Activated naive CD4-positive, alpha-beta T cell treated with anti-CD3 and anti-CD28 coated beads for 36 hours (primary cell): ENCODE data around the gene LINGO1. TPM values are rescaled to one million over a fixed set of nuclear protein-coding genes. Genes with fewer than 3 reads are reported as not detected.

Experiments used
- CTCF ChIA-PET: fragments of 350-600 bp; sonication (Branson Sonifier 250); formaldehyde crosslinking; loops from one replicate; lab custom pipeline; 2021; ENCODE audit warnings: antibody characterized with exemption; lab: Charles Lee
- DNase-seq: peaks from one replicate; pipeline ENCODE4 v3.0.0-alpha.2; 2020
- H3K27ac Mint-ChIP-seq: one replicate; pipeline ENCODE4 v1.8.0; 2021; ENCODE audit warnings: mild to moderate bottlenecking, mixed read lengths
- H3K27me3 Mint-ChIP-seq: one replicate; pipeline ENCODE4 v1.8.0; 2021; ENCODE audit warnings: low read depth, mixed read lengths
- H3K36me3 Mint-ChIP-seq: one replicate; pipeline ENCODE4 v1.8.0; 2021; ENCODE audit warnings: low read depth, mixed read lengths
- H3K4me1 Mint-ChIP-seq: one replicate; pipeline ENCODE4 v1.8.0; 2021; ENCODE audit warnings: low read depth, mixed read lengths
- H3K4me3 Mint-ChIP-seq: one replicate; pipeline ENCODE4 v1.8.0; 2021; ENCODE audit warnings: mild to moderate bottlenecking, moderate library complexity, mixed read lengths
- H3K9me3 Mint-ChIP-seq: one replicate; pipeline ENCODE4 v1.8.0; 2021; ENCODE audit warnings: mixed read lengths
- intact Hi-C: fragments of 100-400 bp; cut with micrococcal nuclease; formaldehyde crosslinking; loops from one replicate; pipeline ENCODE4 v1.15.1; 2023
- total RNA-seq, 2 experiments: library from RNA; stranded (reverse); gene quantifications; one replicate each; pipeline ENCODE4 v1.2.3, GENCODE V29; 2021

The LINGO1 gene
- total RNA-seq, 2 experiments from 2014 or later: not detected

GRCh38 chr15:77650265-77650664 lies 17.6 kb upstream of the LINGO1 start:
- DNase-seq: peak; percentile 17
- Mint-ChIP-seq H3K4me3 (no peak overlapping the region), H3K4me1 (no peaks in the 10 kb centered on the region), H3K27me3 (peaks cover 2% of the 10 kb centered on the region), H3K36me3 (no peaks in the 10 kb centered on the region), H3K9me3 (no peaks in the 10 kb centered on the region), H3K27ac (no peak overlapping the region)
- CTCF ChIA-PET: interaction anchor here (1.3 kb wide), 1 partner anchor 16 kb away, joined by 4 read pairs; no protein-coding TSS in a partner anchor
- intact Hi-C loops: no loop called here

- H3K4me1 Mint-ChIP-seq: no peaks in the 10 kb centered on the region
- H3K36me3 Mint-ChIP-seq: no peaks in the 10 kb centered on the region
- CTCF ChIA-PET: interaction anchor here (0.6 kb wide), 1 partner anchor 225 kb away, joined by 3 read pairs; no protein-coding TSS in a partner anchor
- no peak overlapping the region for H3K27ac Mint-ChIP-seq
- H3K4me3 Mint-ChIP-seq: no peak overlapping the region
- intact Hi-C loops: no loop called here
- no peaks in the 10 kb centered on the region for H3K27me3 Mint-ChIP-seq
- DNase-seq: no peak
- no peaks in the 10 kb centered on the region for H3K9me3 Mint-ChIP-seq
Observed at GRCh38 chr15:77649610-77650009, 16.9 kb upstream of the LINGO1 start.

GRCh38 chr15:77649017-77649416 lies 16.3 kb upstream of the LINGO1 start:
- Mint-ChIP-seq H3K36me3 (no peaks in the 10 kb centered on the region), H3K9me3 (no peaks in the 10 kb centered on the region), H3K27me3 (no peaks in the 10 kb centered on the region), H3K4me3 (no peak overlapping the region), H3K4me1 (no peaks in the 10 kb centered on the region), H3K27ac (no peak overlapping the region)
- intact Hi-C loops: no loop called here
- CTCF ChIA-PET: interaction anchor here (0.6 kb wide), 1 partner anchor 224 kb away, joined by 3 read pairs; no protein-coding TSS in a partner anchor
- DNase-seq: no peak

- no peak overlapping the region for H3K4me3 Mint-ChIP-seq
- no peaks in the 10 kb centered on the region for H3K9me3 Mint-ChIP-seq
- intact Hi-C loops: no loop called here
- H3K27ac Mint-ChIP-seq: no peak overlapping the region
- no peaks in the 10 kb centered on the region for H3K36me3 Mint-ChIP-seq
- no peak for DNase-seq
- CTCF ChIA-PET: no interaction called here
- no peaks in the 10 kb centered on the region for H3K27me3 Mint-ChIP-seq
- no peaks in the 10 kb centered on the region for H3K4me1 Mint-ChIP-seq
Observed at GRCh38 chr15:77647961-77648360, 15.2 kb upstream of the LINGO1 start.

GRCh38 chr15:77646104-77646694 lies 13.5 kb upstream of the LINGO1 start:
- H3K27ac Mint-ChIP-seq: no peak overlapping the region
- CTCF ChIA-PET: no interaction called here
- DNase-seq: peak; percentile 39
- no peaks in the 10 kb centered on the region for H3K27me3 Mint-ChIP-seq
- H3K36me3 Mint-ChIP-seq: no peaks in the 10 kb centered on the region
- H3K9me3 Mint-ChIP-seq: no peaks in the 10 kb centered on the region
- H3K4me1 Mint-ChIP-seq: no peaks in the 10 kb centered on the region
- H3K4me3 Mint-ChIP-seq: no peak overlapping the region
- intact Hi-C loops: no loop called here

- Mint-ChIP-seq H3K4me3 (no peak overlapping the region), H3K27me3 (no peaks in the 10 kb centered on the region), H3K36me3 (no peaks in the 10 kb centered on the region), H3K9me3 (no peaks in the 10 kb centered on the region), H3K4me1 (no peaks in the 10 kb centered on the region), H3K27ac (no peak overlapping the region)
- DNase-seq: no peak
- CTCF ChIA-PET: no interaction called here
- intact Hi-C loops: no loop called here
Observed at GRCh38 chr15:77645602-77646001, 12.9 kb upstream of the LINGO1 start.

GRCh38 chr15:77644543-77645247 lies 12.0 kb upstream of the LINGO1 start:
- H3K9me3 Mint-ChIP-seq: no peaks in the 10 kb centered on the region
- no peaks in the 10 kb centered on the region for H3K36me3 Mint-ChIP-seq
- no peak overlapping the region for H3K27ac Mint-ChIP-seq
- no peaks in the 10 kb centered on the region for H3K4me1 Mint-ChIP-seq
- CTCF ChIA-PET: no interaction called here
- intact Hi-C loops: no loop called here
- H3K4me3 Mint-ChIP-seq: no peak overlapping the region
- no peak for DNase-seq
- H3K27me3 Mint-ChIP-seq: no peaks in the 10 kb centered on the region

- no peaks in the 10 kb centered on the region for H3K9me3 Mint-ChIP-seq
- intact Hi-C loops: no loop called here
- H3K27ac Mint-ChIP-seq: no peak overlapping the region
- H3K27me3 Mint-ChIP-seq: no peaks in the 10 kb centered on the region
- H3K36me3 Mint-ChIP-seq: no peaks in the 10 kb centered on the region
- H3K4me1 Mint-ChIP-seq: no peaks in the 10 kb centered on the region
- CTCF ChIA-PET: interaction anchor here (0.9 kb wide), 1 partner anchor 9 kb away, joined by 4 read pairs; no protein-coding TSS in a partner anchor
- H3K4me3 Mint-ChIP-seq: no peak overlapping the region
- DNase-seq: no peak
Observed at GRCh38 chr15:77643764-77644163, 11.1 kb upstream of the LINGO1 start.

- Mint-ChIP-seq H3K27me3 (no peaks in the 10 kb centered on the region), H3K36me3 (no peaks in the 10 kb centered on the region), H3K4me3 (no peak overlapping the region), H3K4me1 (no peaks in the 10 kb centered on the region), H3K27ac (no peak overlapping the region), H3K9me3 (no peaks in the 10 kb centered on the region)
- DNase-seq: no peak
- intact Hi-C loops: no loop called here
- CTCF ChIA-PET: no interaction called here
Observed at GRCh38 chr15:77642793-77643430, 10.2 kb upstream of the LINGO1 start.

- CTCF ChIA-PET: no interaction called here
- Mint-ChIP-seq H3K36me3 (no peaks in the 10 kb centered on the region), H3K4me3 (no peak overlapping the region), H3K27me3 (peaks cover 3% of the 10 kb centered on the region), H3K9me3 (no peaks in the 10 kb centered on the region), H3K4me1 (no peaks in the 10 kb centered on the region), H3K27ac (no peak overlapping the region)
- no peak for DNase-seq
- intact Hi-C loops: no loop called here
Observed at GRCh38 chr15:77641999-77642398, 9.3 kb upstream of the LINGO1 start.

GRCh38 chr15:77640615-77641014 lies 7.9 kb upstream of the LINGO1 start:
- intact Hi-C loops: no loop called here
- H3K27ac Mint-ChIP-seq: no peak overlapping the region
- H3K27me3 Mint-ChIP-seq: peaks cover 6% of the 10 kb centered on the region
- H3K4me1 Mint-ChIP-seq: no peaks in the 10 kb centered on the region
- H3K4me3 Mint-ChIP-seq: no peak overlapping the region
- no peak for DNase-seq
- no peaks in the 10 kb centered on the region for H3K9me3 Mint-ChIP-seq
- CTCF ChIA-PET: no interaction called here
- H3K36me3 Mint-ChIP-seq: no peaks in the 10 kb centered on the region

GRCh38 chr15:77639431-77639830 lies 6.7 kb upstream of the LINGO1 start:
- no peak overlapping the region for H3K27ac Mint-ChIP-seq
- H3K27me3 Mint-ChIP-seq: peaks cover 10% of the 10 kb centered on the region
- intact Hi-C loops: no loop called here
- DNase-seq: no peak
- H3K4me1 Mint-ChIP-seq: no peaks in the 10 kb centered on the region
- CTCF ChIA-PET: interaction anchor here (1.5 to 1.6 kb wide), 2 partner anchors 32 to 182 kb away, joined by 3 read pairs; no protein-coding TSS in a partner anchor
- no peak overlapping the region for H3K4me3 Mint-ChIP-seq
- no peaks in the 10 kb centered on the region for H3K9me3 Mint-ChIP-seq
- no peaks in the 10 kb centered on the region for H3K36me3 Mint-ChIP-seq
